HepG2 (cell line): ENCODE data around the gene FOXR1. TPM values are rescaled to one million over a fixed set of nuclear protein-coding genes. Genes with fewer than 3 reads are reported as not detected.
A peak's percentile ranks its signal among the peaks of the same experiment; 100 is the strongest.

Experiments used
- AHDC1 ChIP-seq: sonication (generic); formaldehyde crosslinking; IDR thresholded peaks from 2 replicates; pipeline ENCODE4 v1.5.1; 2020; ENCODE audit warnings: mild to moderate bottlenecking, missing genetic modification reagents, borderline replicate concordance
- CREB1 ChIP-seq, 2 experiments: fragments of 450-650 bp in 1 of 2; IDR thresholded peaks; 2 replicates each; pipeline ENCODE4 v1.6.1; 2016 to 2017; ENCODE audit warnings: control low read depth in 1 of 2, mild to moderate bottlenecking in 1 of 2, missing compliant biosample characterization in 1 of 2, missing genetic modification characterization in 1 of 2
- DRAP1 ChIP-seq: IDR thresholded peaks from 2 replicates; pipeline ENCODE4 v1.6.1; 2016; ENCODE audit warnings: missing genetic modification reagents, missing compliant biosample characterization
- FOXO4 ChIP-seq: sonication (generic); formaldehyde crosslinking; conservative IDR thresholded peaks from 2 replicates; pipeline ENCODE4 v1.8.1; 2023; ENCODE audit warnings: missing genetic modification reagents
- LBX2 ChIP-seq: sonication (generic); formaldehyde crosslinking; IDR thresholded peaks from 2 replicates; pipeline ENCODE4 v1.5.0; 2020; ENCODE audit warnings: missing genetic modification reagents, mild to moderate bottlenecking, borderline replicate concordance
- MLXIP ChIP-seq: sonication (generic); formaldehyde crosslinking; IDR thresholded peaks from 2 replicates; pipeline ENCODE4 v1.9.0; 2021; ENCODE audit warnings: missing genetic modification reagents, borderline replicate concordance
- NRL ChIP-seq: sonication (generic); formaldehyde crosslinking; IDR thresholded peaks from 2 replicates; pipeline ENCODE4 v1.5.0; 2020; ENCODE audit warnings: missing genetic modification reagents, mild to moderate bottlenecking, moderate library complexity, borderline replicate concordance
- PAWR ChIP-seq: sonication (generic); formaldehyde crosslinking; IDR thresholded peaks from 2 replicates; pipeline ENCODE4 v1.4.0; 2020; ENCODE audit warnings: missing genetic modification reagents, mild to moderate bottlenecking, borderline replicate concordance
- RXRA ChIP-seq: sonication (generic); formaldehyde crosslinking; IDR thresholded peaks from 2 replicates; pipeline ENCODE4 v1.5.1; 2020; ENCODE audit warnings: missing genetic modification reagents
- SSRP1 ChIP-seq: IDR thresholded peaks from 2 replicates; pipeline ENCODE4 v1.6.1; 2016; ENCODE audit warnings: control low read depth
- TBX3 ChIP-seq: fragments of 450-650 bp; IDR thresholded peaks from 2 replicates; pipeline ENCODE4 v1.6.1; 2017; ENCODE audit warnings: antibody characterized with exemption, mild to moderate bottlenecking, inconsistent platforms, borderline replicate concordance
- WIZ ChIP-seq: sonication (generic); formaldehyde crosslinking; IDR thresholded peaks from 2 replicates; pipeline ENCODE4 v1.5.1; 2020; ENCODE audit warnings: mild to moderate bottlenecking, missing genetic modification reagents
- ZFP1 ChIP-seq: IDR thresholded peaks from 2 replicates; pipeline ENCODE4 v1.6.1; 2016
- ZGPAT ChIP-seq: IDR thresholded peaks from 2 replicates; pipeline ENCODE4 v1.6.1; 2016; ENCODE audit warnings: mild to moderate bottlenecking
- ZNF138 ChIP-seq: sonication (generic); formaldehyde crosslinking; IDR thresholded peaks from 2 replicates; pipeline ENCODE4 v1.5.0; 2020; ENCODE audit warnings: mild to moderate bottlenecking, low read depth, missing genetic modification reagents
- ZNF207 ChIP-seq: fragments of 450-650 bp; IDR thresholded peaks from 2 replicates; pipeline ENCODE4 v1.6.1; 2016; ENCODE audit warnings: antibody characterized with exemption, borderline replicate concordance
- polyA plus RNA-seq, 8 experiments: library from polyadenylated mRNA; depleted of rRNA in 3 of 8; stranded (reverse) in 7 of 8; unstranded in 1 of 8; fragments of >200 nt; fragmentation: Illumina TruSeq in 4 of 8; extraction: Trizol in 4 of 8; gene quantifications; 2 replicates each; pipeline versions ENCODE4 v1.2.1 to v1.2.3, GENCODE V29; 2011 to 2016; ENCODE audit warnings: low read depth in 4 of 8, missing spikeins in 1 of 8, mixed read lengths in 1 of 8; ENCODE audit not compliant: insufficient read depth in 1 of 8
- total RNA-seq, 5 experiments: library from RNA; depleted of rRNA; stranded (reverse); fragments of >200 nt; fragmentation: Illumina TruSeq; extraction: Trizol; gene quantifications; 2 replicates each; pipeline ENCODE4 v1.2.3, GENCODE V29; 2016; ENCODE audit warnings: low read depth in 1 of 5

FOXR1 gene
- total and polyA plus RNA-seq, 2 of the 13 experiments (the other 11 are each of a cell fraction or from before 2014, with no cell fraction given): not detected

- TF ChIP-seq ZGPAT (CRISPR knock-in tag) (no peak), NRL (CRISPR knock-in tag) (no peak), DRAP1 (CRISPR knock-in tag) (peak; percentile 44; the same call in 1 of the 2 replicates), AHDC1 (CRISPR knock-in tag) (no peak), FOXO4 (no peak), WIZ (no peak), ZNF207 (no peak), SSRP1 (CRISPR knock-in tag) (no peak), ZFP1 (no peak), LBX2 (no peak), MLXIP (no peak), PAWR (no peak), RXRA (CRISPR knock-in tag) (peak; percentile 45; the same call in 1 of the 2 replicates), TBX3 (no peak), ZNF138 (no peak), CREB1 (IDR thresholded peaks at IDR 0.05) (no peak), CREB1 (CRISPR knock-in tag; IDR thresholded peaks at IDR 0.05) (no peak)
Observed at GRCh38 chr11:118956094-118956846, 15.3 kb upstream of the FOXR1 start, which contains the start of gene UPK2 (continued).
